Activated CD4-positive, alpha-beta T cell treated with anti-CD3 and anti-CD28 coated beads, Interleukin-2, amount 10 ng/mL, durations not matched to agents 7 days and 5 days (primary cell): Measurements from ENCODE around the gene AKNAD1. TPM values are rescaled to one million over a fixed set of nuclear protein-coding genes. Genes with fewer than 3 reads are reported as not detected.
"Not testable (repeated sequence)": the region's sequence is repeated elsewhere in the genome, so short reads cannot be mapped to it uniquely, and the experiment has no call there.

ENCODE experiments used
- CTCF ChIA-PET: fragments of 350-600 bp; sonication (Branson Sonifier 250); formaldehyde crosslinking; loops from one replicate; lab custom pipeline; 2021; ENCODE audit warnings: antibody characterized with exemption; lab: Charles Lee
- POLR2A ChIA-PET: fragments of 350-600 bp; sonication (Branson Sonifier 250); formaldehyde crosslinking; loops from one replicate; lab custom pipeline; 2021; ENCODE audit warnings: antibody characterized with exemption; lab: Charles Lee
- DNase-seq: peaks from one replicate; pipeline ENCODE4 v3.0.0-alpha.2; 2020
- H3K27ac Mint-ChIP-seq: one replicate; pipeline ENCODE4 v1.8.0; 2021; ENCODE audit warnings: mild to moderate bottlenecking, moderate library complexity, mixed read lengths
- H3K27me3 Mint-ChIP-seq: one replicate; pipeline ENCODE4 v1.8.0; 2021; ENCODE audit warnings: mixed read lengths
- H3K36me3 Mint-ChIP-seq: one replicate; pipeline ENCODE4 v1.8.0; 2021; ENCODE audit warnings: low read depth, mixed read lengths
- H3K4me1 Mint-ChIP-seq: one replicate; pipeline ENCODE4 v1.8.0; 2021; ENCODE audit warnings: mixed read lengths
- H3K4me3 Mint-ChIP-seq: one replicate; pipeline ENCODE4 v1.8.0; 2021; ENCODE audit warnings: mild to moderate bottlenecking, moderate library complexity, mixed read lengths
- H3K9me3 Mint-ChIP-seq: one replicate; pipeline ENCODE4 v1.8.0; 2021; ENCODE audit warnings: mixed read lengths
- total RNA-seq, 2 experiments: library from RNA; stranded (reverse); gene quantifications; one replicate each; pipeline ENCODE4 v1.2.3, GENCODE V29; 2021

Gene AKNAD1
- not detected for total RNA-seq

- no peaks in the 10 kb centered on the region for H3K36me3 Mint-ChIP-seq
- peaks cover 18% of the 10 kb centered on the region for H3K4me1 Mint-ChIP-seq
Measured at GRCh38 chr1:108856994-108857393, at the start of gene AKNAD1. AKNAD1 (minus strand) TSS chr1:108857094; CDS start chr1:108852664, 4,430 bp downstream.

GRCh38 chr1:108901106-108901505 lies 44.2 kb upstream of the AKNAD1 start:
- peaks cover 34% of the 10 kb centered on the region for H3K36me3 Mint-ChIP-seq
- ChIA-PET CTCF (no interaction called here), POLR2A (no interaction called here)
- no peak overlapping the region for H3K4me3 Mint-ChIP-seq
- DNase-seq, result no peak
- no peaks in the 10 kb centered on the region for H3K4me1 Mint-ChIP-seq
- no peak overlapping the region for H3K27ac Mint-ChIP-seq
- no peaks in the 10 kb centered on the region for H3K9me3 Mint-ChIP-seq
- H3K27me3 Mint-ChIP-seq, result no peaks in the 10 kb centered on the region

More at GRCh38 chr1:108856994-108857393, at the start of gene AKNAD1:
- H3K27ac Mint-ChIP-seq, result no peak within 1 kb of the TSS
- peaks cover 29% of the 10 kb centered on the region for H3K27me3 Mint-ChIP-seq
- ChIA-PET POLR2A (no interaction called here), CTCF (interaction anchor here (0.6 to 1.8 kb wide), 4 partner anchors 11 to 309 kb away, joined by 3 to 6 read pairs (median 4); no protein-coding TSS in a partner anchor)
- no peak for DNase-seq
- no peak within 1 kb of the TSS for H3K4me3 Mint-ChIP-seq
- no peaks in the 10 kb centered on the region for H3K9me3 Mint-ChIP-seq

- Mint-ChIP-seq H3K36me3 (peaks cover 22% of the 10 kb centered on the region), H3K4me3 (no peak overlapping the region), H3K27me3 (no peaks in the 10 kb centered on the region), H3K27ac (no peak overlapping the region), H3K9me3 (no peaks in the 10 kb centered on the region), H3K4me1 (no peaks in the 10 kb centered on the region)
- DNase-seq, result peak; percentile 54
- ChIA-PET POLR2A (no interaction called here), CTCF (interaction anchor here (0.6 to 2.0 kb wide), 11 partner anchors 9 to 84 kb away, joined by 3 to 10 read pairs (median 5); no protein-coding TSS in a partner anchor)
Measured at GRCh38 chr1:108897865-108898720, 41.2 kb upstream of the AKNAD1 start.

- POLR2A ChIA-PET, result interaction anchor here (0.6 kb wide), 1 partner anchor 56 kb away, joined by 3 read pairs; no protein-coding TSS in a partner anchor
- H3K9me3 Mint-ChIP-seq, result no peaks in the 10 kb centered on the region
- no peak overlapping the region for H3K27ac Mint-ChIP-seq
- no peak overlapping the region for H3K4me3 Mint-ChIP-seq
- CTCF ChIA-PET, result interaction anchor here (0.7 to 1.8 kb wide), 2 partner anchors 20 to 242 kb away, joined by 3 to 4 read pairs; partner anchors contain the start of gene GPSM2
- no peaks in the 10 kb centered on the region for H3K4me1 Mint-ChIP-seq
- DNase-seq, result no peak
- peaks cover 15% of the 10 kb centered on the region for H3K36me3 Mint-ChIP-seq
- H3K27me3 Mint-ChIP-seq, result no peaks in the 10 kb centered on the region
Measured at GRCh38 chr1:108896146-108897145, 39.6 kb upstream of the AKNAD1 start.

GRCh38 chr1:108893141-108893530 lies 36.2 kb upstream of the AKNAD1 start:
- CTCF ChIA-PET, result no interaction called here
- no peaks in the 10 kb centered on the region for H3K9me3 Mint-ChIP-seq
- no peak overlapping the region for H3K27ac Mint-ChIP-seq
- H3K27me3 Mint-ChIP-seq, result no peaks in the 10 kb centered on the region
- no peak for DNase-seq
- POLR2A ChIA-PET, result no interaction called here
- no peak overlapping the region for H3K4me3 Mint-ChIP-seq
- H3K36me3 Mint-ChIP-seq, result peaks cover 7% of the 10 kb centered on the region
- peaks cover 2% of the 10 kb centered on the region for H3K4me1 Mint-ChIP-seq

- POLR2A ChIA-PET, result no interaction called here
- peaks cover 2% of the 10 kb centered on the region for H3K4me1 Mint-ChIP-seq
- no peaks in the 10 kb centered on the region for H3K9me3 Mint-ChIP-seq
- no peak overlapping the region for H3K27ac Mint-ChIP-seq
- H3K4me3 Mint-ChIP-seq, result no peak overlapping the region
- peaks cover 2% of the 10 kb centered on the region for H3K36me3 Mint-ChIP-seq
- no peak for DNase-seq
- CTCF ChIA-PET, result interaction anchor here (0.5 to 0.7 kb wide), 2 partner anchors 32 to 119 kb away, joined by 3 read pairs; no protein-coding TSS in a partner anchor
- no peaks in the 10 kb centered on the region for H3K27me3 Mint-ChIP-seq
Measured at GRCh38 chr1:108892356-108893140, 35.7 kb upstream of the AKNAD1 start.

GRCh38 chr1:108889706-108890384 lies 33.0 kb upstream of the AKNAD1 start:
- POLR2A ChIA-PET, result interaction anchor here (0.5 kb wide), 1 partner anchor 32 kb away, joined by 5 read pairs; no protein-coding TSS in a partner anchor

GRCh38 chr1:108889006-108889645 lies 32.2 kb upstream of the AKNAD1 start:
- not testable (repeated sequence) for H3K4me1 Mint-ChIP-seq, H3K4me3 Mint-ChIP-seq, DNase-seq, H3K27ac Mint-ChIP-seq, H3K9me3 Mint-ChIP-seq, H3K27me3 Mint-ChIP-seq, H3K36me3 Mint-ChIP-seq
- ChIA-PET POLR2A (interaction anchor here (0.5 kb wide), 1 partner anchor 32 kb away, joined by 5 read pairs; no protein-coding TSS in a partner anchor), CTCF (interaction anchor here (0.6 to 1.7 kb wide), 3 partner anchors 9 to 923 kb away, joined by 3 to 6 read pairs (median 3); no protein-coding TSS in a partner anchor)

More at GRCh38 chr1:108889706-108890384, 33.0 kb upstream of the AKNAD1 start:
- Mint-ChIP-seq H3K4me1 (peaks cover 2% of the 10 kb centered on the region), H3K36me3 (peaks cover 5% of the 10 kb centered on the region), H3K27me3 (no peaks in the 10 kb centered on the region), H3K4me3 (no peak overlapping the region), H3K9me3 (no peaks in the 10 kb centered on the region), H3K27ac (no peak overlapping the region)
- CTCF ChIA-PET, result interaction anchor here (1.3 to 1.7 kb wide), 2 partner anchors 9 to 62 kb away, joined by 3 to 6 read pairs; no protein-coding TSS in a partner anchor
- DNase-seq, result no peak

- no peak for DNase-seq
- H3K27me3 Mint-ChIP-seq, result no peaks in the 10 kb centered on the region
- CTCF ChIA-PET, result interaction anchor here (1.2 to 1.5 kb wide), 2 partner anchors 12 to 66 kb away, joined by 3 to 6 read pairs; no protein-coding TSS in a partner anchor
- no peak overlapping the region for H3K4me3 Mint-ChIP-seq
- peaks cover 2% of the 10 kb centered on the region for H3K4me1 Mint-ChIP-seq
- POLR2A ChIA-PET, result no interaction called here
- H3K27ac Mint-ChIP-seq, result no peak overlapping the region
- H3K9me3 Mint-ChIP-seq, result no peaks in the 10 kb centered on the region
- peaks cover 5% of the 10 kb centered on the region for H3K36me3 Mint-ChIP-seq
Measured at GRCh38 chr1:108886292-108886691, 29.4 kb upstream of the AKNAD1 start.

- CTCF ChIA-PET, result interaction anchor here (0.9 kb wide), 1 partner anchor 29 kb away, joined by 4 read pairs; no protein-coding TSS in a partner anchor
- Mint-ChIP-seq H3K4me3 (no peak overlapping the region), H3K27ac (no peak overlapping the region), H3K4me1 (peaks cover 5% of the 10 kb centered on the region), H3K9me3 (no peaks in the 10 kb centered on the region), H3K36me3 (peaks cover 3% of the 10 kb centered on the region), H3K27me3 (no peaks in the 10 kb centered on the region)
- no peak for DNase-seq
- POLR2A ChIA-PET, result no interaction called here
Measured at GRCh38 chr1:108884968-108885367, 28.1 kb upstream of the AKNAD1 start.

- peaks cover 2% of the 10 kb centered on the region for H3K27me3 Mint-ChIP-seq
Measured at GRCh38 chr1:108882837-108883236, 25.9 kb upstream of the AKNAD1 start.

More at GRCh38 chr1:108882837-108883236, 25.9 kb upstream of the AKNAD1 start:
- Mint-ChIP-seq H3K4me3 (no peak overlapping the region), H3K9me3 (no peaks in the 10 kb centered on the region), H3K27ac (no peak overlapping the region), H3K4me1 (peaks cover 20% of the 10 kb centered on the region), H3K36me3 (peaks cover 7% of the 10 kb centered on the region)
- POLR2A ChIA-PET, result no interaction called here
- no peak for DNase-seq
- CTCF ChIA-PET, result interaction anchor here (1.0 to 1.3 kb wide), 2 partner anchors 15 to 54 kb away, joined by 3 read pairs; no protein-coding TSS in a partner anchor
